Activated CD4-positive, alpha-beta T cell treated with anti-CD3 and anti-CD28 coated beads, Interleukin-2, amount 10 ng/mL, durations not matched to agents 24 days and 14 days (primary cell): ENCODE measurements around the gene AKAP4. TPM values are rescaled to one million over a fixed set of nuclear protein-coding genes. Genes with fewer than 3 reads are reported as not detected.

Experiments used
- DNase-seq: peaks from one replicate; pipeline ENCODE4 v3.0.0; 2022
- H3K27ac Mint-ChIP-seq: one replicate; pipeline ENCODE4 v1.8.0; 2022; ENCODE audit warnings: mild to moderate bottlenecking, mixed read lengths
- H3K27me3 Mint-ChIP-seq: one replicate; pipeline ENCODE4 v1.8.0; 2022; ENCODE audit warnings: mixed read lengths
- H3K36me3 Mint-ChIP-seq: one replicate; pipeline ENCODE4 v1.8.0; 2022; ENCODE audit warnings: low read depth, mild to moderate bottlenecking, mixed read lengths
- H3K4me1 Mint-ChIP-seq: one replicate; pipeline ENCODE4 v1.8.0; 2021; ENCODE audit warnings: mixed read lengths
- H3K4me3 Mint-ChIP-seq: one replicate; pipeline ENCODE4 v1.8.0; 2022; ENCODE audit warnings: mild to moderate bottlenecking, moderate library complexity, mixed read lengths
- H3K9me3 Mint-ChIP-seq: one replicate; pipeline ENCODE4 v1.8.0; 2021; ENCODE audit warnings: mixed read lengths
- intact Hi-C: fragments of 100-400 bp; cut with micrococcal nuclease; formaldehyde crosslinking; loops from one replicate; pipeline ENCODE4 v1.15.1; 2023
- total RNA-seq: library from RNA; stranded (reverse); gene quantifications from 2 replicates; pipeline ENCODE4 v1.2.3, GENCODE V29; 2022

Gene AKAP4, protein sequence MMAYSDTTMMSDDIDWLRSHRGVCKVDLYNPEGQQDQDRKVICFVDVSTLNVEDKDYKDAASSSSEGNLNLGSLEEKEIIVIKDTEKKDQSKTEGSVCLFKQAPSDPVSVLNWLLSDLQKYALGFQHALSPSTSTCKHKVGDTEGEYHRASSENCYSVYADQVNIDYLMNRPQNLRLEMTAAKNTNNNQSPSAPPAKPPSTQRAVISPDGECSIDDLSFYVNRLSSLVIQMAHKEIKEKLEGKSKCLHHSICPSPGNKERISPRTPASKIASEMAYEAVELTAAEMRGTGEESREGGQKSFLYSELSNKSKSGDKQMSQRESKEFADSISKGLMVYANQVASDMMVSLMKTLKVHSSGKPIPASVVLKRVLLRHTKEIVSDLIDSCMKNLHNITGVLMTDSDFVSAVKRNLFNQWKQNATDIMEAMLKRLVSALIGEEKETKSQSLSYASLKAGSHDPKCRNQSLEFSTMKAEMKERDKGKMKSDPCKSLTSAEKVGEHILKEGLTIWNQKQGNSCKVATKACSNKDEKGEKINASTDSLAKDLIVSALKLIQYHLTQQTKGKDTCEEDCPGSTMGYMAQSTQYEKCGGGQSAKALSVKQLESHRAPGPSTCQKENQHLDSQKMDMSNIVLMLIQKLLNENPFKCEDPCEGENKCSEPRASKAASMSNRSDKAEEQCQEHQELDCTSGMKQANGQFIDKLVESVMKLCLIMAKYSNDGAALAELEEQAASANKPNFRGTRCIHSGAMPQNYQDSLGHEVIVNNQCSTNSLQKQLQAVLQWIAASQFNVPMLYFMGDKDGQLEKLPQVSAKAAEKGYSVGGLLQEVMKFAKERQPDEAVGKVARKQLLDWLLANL
- not detected in 2 replicates for total RNA-seq

DNA sequence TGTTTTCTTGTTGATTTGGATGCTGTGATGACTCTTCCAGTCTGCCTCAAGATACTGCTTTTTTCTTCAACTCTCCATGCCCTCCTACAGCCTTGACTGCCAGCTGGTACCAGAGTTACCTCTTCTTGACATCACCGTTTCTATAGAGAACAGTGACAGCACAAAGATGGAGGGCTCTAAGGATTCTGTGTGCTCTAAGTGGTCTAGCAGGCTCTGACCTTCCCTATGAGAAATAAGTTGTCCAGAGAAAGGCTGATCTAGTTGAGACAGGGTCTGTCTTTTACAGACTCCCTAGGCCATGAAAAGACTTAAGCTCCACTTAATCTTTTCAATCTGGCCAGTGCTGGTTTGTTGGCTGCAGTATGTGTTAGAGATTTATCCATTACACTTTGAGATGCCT, at the start of gene AKAP4:
TSS of gene AKAP4 (minus strand) at position 101 of the 400 bp plus-strand sequence. CDS start 118 bp downstream, outside the sequence.
- no peaks in the 10 kb centered on the region for H3K9me3 Mint-ChIP-seq

DNA sequence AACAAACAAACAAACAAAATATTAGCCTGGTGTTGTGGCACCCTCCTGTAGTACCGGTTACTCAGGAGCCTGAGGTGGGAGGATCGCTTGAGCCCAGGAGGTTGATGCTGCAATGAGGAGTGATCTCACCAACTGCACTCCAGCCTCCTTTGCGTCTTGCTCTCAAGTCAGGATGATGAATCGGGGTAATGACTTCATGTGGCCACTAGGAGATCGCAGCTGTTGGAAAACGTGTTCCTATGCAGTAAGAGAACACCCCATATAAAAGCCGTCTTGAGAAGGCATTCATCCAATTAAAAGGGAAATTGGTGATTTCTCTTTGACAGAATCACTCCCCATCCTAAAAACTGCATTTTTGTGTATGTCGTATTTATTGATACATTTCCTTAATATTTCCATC, 10.7 kb upstream of the AKAP4 start:
- Mint-ChIP-seq H3K36me3 (no peaks in the 10 kb centered on the region), H3K9me3 (no peaks in the 10 kb centered on the region), H3K4me1 (no peaks in the 10 kb centered on the region), H3K27me3 (no peaks in the 10 kb centered on the region), H3K27ac (no peak overlapping the region), H3K4me3 (no peak overlapping the region)
- DNase-seq = peak; percentile 42
- intact Hi-C loops = no loop called here

More for the DNA sequence above, at the start of gene AKAP4:
- Mint-ChIP-seq H3K4me3 (no peak within 1 kb of the TSS), H3K4me1 (peaks cover 8% of the 10 kb centered on the region), H3K27me3 (peaks cover 7% of the 10 kb centered on the region), H3K36me3 (no peaks in the 10 kb centered on the region), H3K27ac (no peak within 1 kb of the TSS)
- intact Hi-C loops = no loop called here
- DNase-seq = no peak

DNA sequence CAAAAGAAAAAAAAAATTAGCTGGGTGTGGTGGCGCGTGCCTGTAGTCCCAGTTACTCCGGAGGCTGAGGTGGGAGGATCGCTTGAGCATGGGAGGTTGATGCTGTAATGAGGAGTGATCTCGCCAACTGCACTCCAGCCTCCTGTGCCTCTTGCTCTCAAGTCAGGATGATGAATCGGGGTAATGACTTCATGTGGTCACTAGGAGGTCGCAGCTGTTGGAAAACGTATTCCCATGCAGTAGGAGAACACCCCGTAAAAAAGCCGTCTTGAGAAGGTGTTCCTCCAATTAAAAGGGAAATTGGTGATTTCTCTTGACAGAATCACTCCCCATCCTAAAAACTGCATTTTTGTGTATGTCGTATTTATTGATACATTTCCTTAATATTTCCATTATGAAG, 5.9 kb upstream of the AKAP4 start:
- H3K4me3 Mint-ChIP-seq = no peak overlapping the region
- intact Hi-C loops = no loop called here
- peak; percentile 37 for DNase-seq
- H3K4me1 Mint-ChIP-seq = peaks cover 8% of the 10 kb centered on the region
- H3K27ac Mint-ChIP-seq = no peak overlapping the region
- no peaks in the 10 kb centered on the region for H3K9me3 Mint-ChIP-seq
- no peaks in the 10 kb centered on the region for H3K36me3 Mint-ChIP-seq
- H3K27me3 Mint-ChIP-seq = no peaks in the 10 kb centered on the region

DNA sequence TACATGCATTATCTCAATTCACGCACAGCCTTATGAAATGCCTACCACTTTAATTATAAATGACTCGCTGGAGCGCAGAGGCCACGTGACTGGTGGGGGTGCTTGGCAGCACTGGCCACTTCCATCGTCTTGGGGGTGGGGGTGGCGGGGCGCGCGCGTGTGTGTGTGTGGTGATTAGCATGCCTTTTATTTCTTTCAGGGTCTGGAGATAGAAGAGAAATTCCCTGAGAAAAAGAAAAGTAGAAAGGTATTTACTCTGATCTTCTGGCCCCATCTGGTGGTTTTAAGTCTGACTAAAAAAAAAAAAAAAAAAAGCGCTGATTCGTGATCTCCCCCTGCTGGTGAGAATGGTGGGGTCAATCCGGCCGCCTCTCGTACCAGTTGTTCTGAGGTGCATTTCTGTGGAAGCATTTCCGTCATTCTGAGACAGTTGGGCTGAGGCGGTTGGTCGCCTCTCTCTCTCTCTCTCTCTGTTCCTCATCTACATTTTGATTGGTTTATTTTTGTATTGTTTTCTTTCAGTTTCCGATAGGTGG, 3.6 kb upstream of the AKAP4 start, which contains the start of gene CCNB3:
TSS of gene CCNB3 (plus strand) at position 402 of the 536 bp plus-strand sequence. CDS start 80,399 bp downstream, outside the sequence.
- Mint-ChIP-seq H3K27me3 (peaks cover 2% of the 10 kb centered on the region), H3K9me3 (no peaks in the 10 kb centered on the region), H3K36me3 (no peaks in the 10 kb centered on the region), H3K4me1 (peaks cover 8% of the 10 kb centered on the region), H3K4me3 (peak within 1 kb of the TSS; percentile 84), H3K27ac (peak within 1 kb of the TSS; percentile 91)
- DNase-seq = peak; percentile 89
- intact Hi-C loops = loop anchor here (1.0 kb wide), 1 partner anchor 327 kb away; no protein-coding TSS in a partner anchor

DNA sequence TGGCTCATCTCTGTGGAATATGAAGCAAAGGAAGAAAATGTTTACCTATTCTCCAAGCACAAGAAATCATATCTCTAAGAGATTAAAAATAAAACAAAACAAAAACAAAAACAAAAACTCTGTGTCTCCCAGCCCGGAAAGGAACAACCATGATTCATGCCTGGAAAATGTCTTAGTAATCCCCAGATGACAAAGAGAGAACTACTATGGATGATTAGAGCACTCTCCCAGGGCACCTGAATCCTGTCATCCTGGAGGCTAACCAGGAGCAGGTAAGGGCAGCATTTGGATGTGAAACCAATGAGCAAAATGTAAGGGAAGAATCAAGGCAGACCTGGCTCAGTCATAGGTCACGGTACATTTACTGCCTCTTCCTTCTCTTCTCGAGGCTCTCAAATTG, 1.7 kb upstream of the AKAP4 start:
- Mint-ChIP-seq H3K4me1 (peaks cover 8% of the 10 kb centered on the region), H3K4me3 (no peak overlapping the region), H3K27ac (no peak overlapping the region), H3K27me3 (peaks cover 2% of the 10 kb centered on the region), H3K36me3 (no peaks in the 10 kb centered on the region), H3K9me3 (no peaks in the 10 kb centered on the region)
- intact Hi-C loops = no loop called here
- no peak for DNase-seq

DNA sequence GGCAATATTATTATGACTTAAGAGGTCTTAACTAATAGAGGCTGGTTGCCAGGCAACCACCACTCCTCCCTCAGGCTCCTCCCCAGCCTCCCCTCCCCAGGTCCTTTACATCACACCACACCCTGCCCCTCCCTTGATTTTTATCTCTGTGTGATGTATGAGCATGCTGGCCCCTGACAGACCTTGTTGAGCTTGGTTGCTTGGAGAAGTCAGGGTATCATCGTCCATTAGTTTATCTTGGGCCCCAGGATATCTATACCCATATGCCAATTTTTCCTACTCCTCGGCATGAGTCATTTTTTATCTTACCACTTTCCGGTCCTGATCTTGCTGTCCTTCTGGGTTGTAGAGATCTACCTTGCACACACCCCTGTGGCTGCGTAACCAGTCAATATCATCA, 2.5 kb downstream of the AKAP4 start:
- Mint-ChIP-seq H3K4me1 (no peaks in the 10 kb centered on the region), H3K27me3 (peaks cover 9% of the 10 kb centered on the region), H3K4me3 (no peak overlapping the region), H3K36me3 (no peaks in the 10 kb centered on the region), H3K27ac (no peak overlapping the region), H3K9me3 (no peaks in the 10 kb centered on the region)
- DNase-seq = no peak
- intact Hi-C loops = no loop called here

DNA sequence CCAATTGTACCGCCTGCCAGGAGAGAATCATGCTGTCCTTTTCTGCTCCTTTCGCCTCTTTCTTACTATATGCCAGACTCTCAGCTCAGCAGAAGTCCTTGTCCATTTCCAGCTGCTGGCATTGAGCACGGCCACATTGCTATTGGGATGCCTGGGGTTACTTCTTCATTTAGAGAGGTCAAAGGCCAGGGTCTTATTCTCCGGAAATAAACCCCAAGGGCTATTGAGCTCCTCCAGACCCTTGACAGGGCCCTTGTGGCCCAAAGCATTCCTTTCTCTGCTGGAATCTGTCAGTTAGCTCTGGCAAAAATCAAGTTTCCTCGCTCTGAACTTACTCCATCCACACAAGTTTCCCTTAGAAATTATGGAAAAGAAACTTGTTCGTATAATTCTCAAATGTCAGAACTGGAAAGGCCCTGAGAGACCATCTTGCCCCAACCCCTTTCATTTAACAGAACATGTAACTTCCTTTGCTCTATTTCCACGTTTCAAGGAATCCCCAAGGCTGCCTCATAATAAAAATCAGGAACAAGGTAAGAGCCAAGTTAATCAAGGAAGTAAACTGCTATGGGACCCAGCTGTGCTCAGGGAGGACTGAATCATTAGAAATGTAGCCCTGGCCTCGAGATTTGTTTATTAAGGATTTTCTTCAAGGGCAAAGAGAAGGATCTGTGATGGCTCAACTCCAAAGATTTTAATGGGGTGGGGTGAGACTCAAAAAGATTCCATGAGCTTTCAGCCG, 11.8 kb downstream of the AKAP4 start:
- H3K4me1 Mint-ChIP-seq = no peaks in the 10 kb centered on the region
- H3K4me3 Mint-ChIP-seq = no peak overlapping the region
- intact Hi-C loops = no loop called here
- no peaks in the 10 kb centered on the region for H3K9me3 Mint-ChIP-seq
- H3K36me3 Mint-ChIP-seq = no peaks in the 10 kb centered on the region
- peaks cover 3% of the 10 kb centered on the region for H3K27me3 Mint-ChIP-seq
- no peak overlapping the region for H3K27ac Mint-ChIP-seq
- no peak for DNase-seq

DNA sequence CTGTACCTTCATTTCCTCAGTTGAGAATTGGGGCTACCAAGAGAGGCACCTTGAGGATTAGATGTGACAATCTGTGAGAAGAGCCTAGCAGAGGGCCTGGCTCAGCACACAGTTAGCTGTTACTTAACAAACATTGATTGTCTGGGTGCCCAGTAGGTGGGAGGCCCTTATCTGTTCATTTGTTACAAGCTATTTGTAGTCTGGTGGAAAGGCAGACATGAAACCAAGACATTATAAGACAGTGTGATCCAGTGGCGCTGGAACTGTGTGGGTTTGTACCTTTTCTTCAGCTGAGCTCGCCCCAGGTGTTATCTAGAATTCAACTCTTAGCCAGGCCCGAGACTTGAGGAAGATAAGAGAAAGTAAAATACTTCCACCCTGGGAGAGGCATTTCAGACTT, 16.9 kb downstream of the AKAP4 start:
- DNase-seq = no peak
- Mint-ChIP-seq H3K27me3 (peaks cover 3% of the 10 kb centered on the region), H3K4me3 (no peak overlapping the region), H3K27ac (no peak overlapping the region), H3K36me3 (no peaks in the 10 kb centered on the region), H3K4me1 (no peaks in the 10 kb centered on the region), H3K9me3 (no peaks in the 10 kb centered on the region)
- intact Hi-C loops = no loop called here

DNA sequence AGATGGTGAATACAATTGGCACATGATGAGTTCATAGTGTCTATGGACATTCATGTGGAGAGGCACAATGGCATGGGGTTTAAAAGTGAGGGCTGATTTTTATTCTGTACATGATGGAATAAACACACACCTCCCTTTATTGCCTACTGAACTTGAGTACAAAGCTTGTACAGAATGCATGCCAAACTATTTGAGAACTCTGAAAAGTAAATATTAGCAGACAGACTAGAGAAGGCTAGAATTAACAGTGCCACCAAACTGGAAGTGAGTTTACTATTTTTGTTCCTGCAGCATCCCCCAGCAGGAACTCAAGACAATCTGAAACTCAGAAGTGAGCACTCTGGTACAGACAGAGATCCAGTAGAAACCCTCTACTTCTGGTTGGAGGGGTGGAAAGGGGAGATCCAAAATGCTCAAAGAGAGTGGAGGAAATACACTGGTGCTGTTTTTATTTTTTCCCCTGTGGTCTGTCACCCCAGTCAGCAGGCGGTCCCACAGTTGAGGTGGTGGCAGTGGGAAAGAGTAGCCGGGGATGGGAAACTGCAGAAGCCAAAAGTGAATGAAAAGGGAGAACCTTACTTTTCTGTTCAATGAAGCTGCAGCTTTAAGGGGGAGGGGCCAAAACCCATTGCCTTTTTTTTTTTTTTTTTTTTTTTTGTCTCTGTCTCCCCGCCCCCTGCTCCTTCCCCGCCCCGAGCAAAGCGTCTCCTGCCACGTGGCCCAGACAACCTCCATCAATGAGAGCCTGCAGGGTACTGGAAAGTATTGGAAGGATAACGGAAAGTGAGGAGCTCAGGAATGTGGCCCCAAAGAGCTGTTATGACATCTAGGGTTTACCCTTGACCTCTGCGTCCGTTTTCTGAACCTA, 20.5 kb downstream of the AKAP4 start:
- Mint-ChIP-seq H3K36me3 (no peaks in the 10 kb centered on the region), H3K9me3 (no peaks in the 10 kb centered on the region), H3K27me3 (no peaks in the 10 kb centered on the region), H3K4me3 (no peak overlapping the region), H3K4me1 (no peaks in the 10 kb centered on the region), H3K27ac (no peak overlapping the region)
- intact Hi-C loops = no loop called here
- no peak for DNase-seq

DNA sequence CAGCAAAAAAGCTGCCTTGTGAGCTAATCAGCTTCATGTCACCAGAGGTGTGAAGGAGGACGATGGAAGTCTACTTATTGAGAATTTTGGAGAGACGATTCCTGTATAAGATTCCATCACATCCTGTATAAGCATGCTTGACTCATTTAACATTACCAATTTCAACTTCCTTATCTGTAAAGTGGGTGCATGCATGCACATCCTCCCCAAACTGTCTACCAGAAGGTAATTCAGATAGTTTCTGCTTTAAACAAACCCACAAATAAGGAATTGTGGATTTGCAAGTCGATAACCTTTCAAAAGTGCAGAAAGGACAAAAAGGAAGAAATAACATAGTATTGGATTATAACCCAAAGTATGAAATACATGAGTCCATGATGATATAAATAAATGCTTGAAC, 31.1 kb downstream of the AKAP4 start:
- H3K27me3 Mint-ChIP-seq = no peaks in the 10 kb centered on the region
- no peak overlapping the region for H3K4me3 Mint-ChIP-seq
- intact Hi-C loops = no loop called here
- H3K4me1 Mint-ChIP-seq = peaks cover 7% of the 10 kb centered on the region
- DNase-seq = no peak
- H3K9me3 Mint-ChIP-seq = no peaks in the 10 kb centered on the region
- H3K36me3 Mint-ChIP-seq = no peaks in the 10 kb centered on the region
- H3K27ac Mint-ChIP-seq = no peak overlapping the region

DNA sequence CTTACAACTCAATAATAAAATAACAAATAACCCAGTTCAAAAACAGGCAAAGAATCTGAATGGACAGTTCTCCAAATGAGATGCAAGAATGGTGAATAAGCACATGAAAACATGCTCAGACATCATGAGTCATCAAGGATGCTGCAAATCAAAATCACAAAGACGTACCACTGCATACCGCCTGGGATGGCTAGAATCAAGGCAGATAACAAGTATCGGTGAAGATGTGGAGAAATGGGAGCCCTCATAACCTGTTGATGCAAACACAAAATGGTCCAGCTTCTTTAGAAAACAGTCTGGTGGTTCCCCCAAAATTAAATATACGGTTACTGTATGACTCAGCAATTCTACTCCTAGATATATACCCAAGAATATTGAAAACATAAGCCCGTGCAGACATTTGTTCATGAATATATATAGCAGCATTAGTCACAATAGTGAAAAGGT, 32.5 kb downstream of the AKAP4 start:
- H3K4me1 Mint-ChIP-seq = peaks cover 7% of the 10 kb centered on the region
- no peaks in the 10 kb centered on the region for H3K27me3 Mint-ChIP-seq
- intact Hi-C loops = no loop called here
- no peak for DNase-seq
- H3K27ac Mint-ChIP-seq = no peak overlapping the region
- H3K36me3 Mint-ChIP-seq = no peaks in the 10 kb centered on the region
- no peaks in the 10 kb centered on the region for H3K9me3 Mint-ChIP-seq
- no peak overlapping the region for H3K4me3 Mint-ChIP-seq

DNA sequence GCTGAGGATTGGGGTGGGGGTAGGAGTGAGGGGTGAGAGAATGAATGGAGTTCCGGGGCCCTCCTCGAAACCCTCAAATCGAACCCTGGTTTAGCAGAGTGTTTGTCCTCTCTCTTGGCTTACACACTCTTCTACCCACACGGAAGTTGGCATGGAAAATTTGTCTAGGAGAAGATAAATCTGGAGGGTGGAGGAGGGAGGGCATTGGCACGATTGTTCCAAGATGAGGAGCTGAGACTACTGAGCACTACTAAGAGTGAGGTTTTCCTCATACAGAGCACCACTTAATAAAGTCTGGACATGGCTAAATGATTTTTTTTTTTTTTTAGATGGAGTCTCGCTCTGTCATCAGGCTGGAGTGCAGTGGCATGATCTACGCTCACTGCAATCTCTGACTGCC, 33.4 kb downstream of the AKAP4 start:
- H3K36me3 Mint-ChIP-seq = no peaks in the 10 kb centered on the region
- intact Hi-C loops = no loop called here
- peaks cover 7% of the 10 kb centered on the region for H3K4me1 Mint-ChIP-seq
- H3K9me3 Mint-ChIP-seq = no peaks in the 10 kb centered on the region
- H3K4me3 Mint-ChIP-seq = no peak overlapping the region
- H3K27ac Mint-ChIP-seq = no peak overlapping the region
- H3K27me3 Mint-ChIP-seq = no peaks in the 10 kb centered on the region
- DNase-seq = no peak

DNA sequence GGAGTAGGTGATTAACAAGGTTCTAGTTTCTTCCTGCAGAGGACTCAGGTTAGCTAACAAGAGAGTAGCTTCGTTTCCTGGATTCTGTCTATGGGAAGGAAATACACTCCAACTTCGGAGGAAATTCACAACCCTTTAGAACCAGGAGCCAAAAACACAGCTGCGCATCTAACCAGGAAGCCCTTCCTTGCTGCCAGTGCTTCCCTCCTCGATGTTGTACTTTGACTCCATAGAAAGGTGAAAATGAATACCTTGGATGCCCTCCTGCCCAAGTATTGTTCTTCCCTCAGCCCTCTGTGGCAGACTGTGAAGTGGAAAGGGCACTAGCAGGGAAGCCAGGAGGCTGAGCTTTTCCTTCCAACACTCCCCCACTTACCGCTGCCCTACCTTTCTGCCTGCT, 35.1 kb downstream of the AKAP4 start:
- no peaks in the 10 kb centered on the region for H3K9me3 Mint-ChIP-seq
- H3K27me3 Mint-ChIP-seq = no peaks in the 10 kb centered on the region
- intact Hi-C loops = no loop called here
- no peak overlapping the region for H3K27ac Mint-ChIP-seq
- peaks cover 7% of the 10 kb centered on the region for H3K4me1 Mint-ChIP-seq
- DNase-seq = no peak
- no peaks in the 10 kb centered on the region for H3K36me3 Mint-ChIP-seq
- no peak overlapping the region for H3K4me3 Mint-ChIP-seq
